OCI-LY3 (cell line): ENCODE data around the gene TSEN54.

Source experiments
- EZH2phosphoT487 ChIP-seq: fragments of 200-600 bp; shearing (Covaris generic); IDR thresholded peaks from 2 replicates; pipeline ENCODE4 v1.6.1; 2018; ENCODE audit warnings: antibody characterized with exemption, mixed run types, low read depth
- TF ChIP-seq, protein P1 (sequence below): fragments of 200-600, 300-600 bp; sonication (generic); IDR thresholded peaks from 2 replicates; pipeline ENCODE4 v1.5.1; 2014; ENCODE audit warnings: antibody characterized with exemption, low read length, low read depth

- TF ChIP-seq, protein P1, sequence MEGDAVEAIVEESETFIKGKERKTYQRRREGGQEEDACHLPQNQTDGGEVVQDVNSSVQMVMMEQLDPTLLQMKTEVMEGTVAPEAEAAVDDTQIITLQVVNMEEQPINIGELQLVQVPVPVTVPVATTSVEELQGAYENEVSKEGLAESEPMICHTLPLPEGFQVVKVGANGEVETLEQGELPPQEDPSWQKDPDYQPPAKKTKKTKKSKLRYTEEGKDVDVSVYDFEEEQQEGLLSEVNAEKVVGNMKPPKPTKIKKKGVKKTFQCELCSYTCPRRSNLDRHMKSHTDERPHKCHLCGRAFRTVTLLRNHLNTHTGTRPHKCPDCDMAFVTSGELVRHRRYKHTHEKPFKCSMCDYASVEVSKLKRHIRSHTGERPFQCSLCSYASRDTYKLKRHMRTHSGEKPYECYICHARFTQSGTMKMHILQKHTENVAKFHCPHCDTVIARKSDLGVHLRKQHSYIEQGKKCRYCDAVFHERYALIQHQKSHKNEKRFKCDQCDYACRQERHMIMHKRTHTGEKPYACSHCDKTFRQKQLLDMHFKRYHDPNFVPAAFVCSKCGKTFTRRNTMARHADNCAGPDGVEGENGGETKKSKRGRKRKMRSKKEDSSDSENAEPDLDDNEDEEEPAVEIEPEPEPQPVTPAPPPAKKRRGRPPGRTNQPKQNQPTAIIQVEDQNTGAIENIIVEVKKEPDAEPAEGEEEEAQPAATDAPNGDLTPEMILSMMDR = no peak
- TF ChIP-seq EZH2phosphoT487 = no peak
Observed at GRCh38 chr17:75568412-75569255, 52.3 kb downstream of the TSEN54 start.
